Uterus (tissue), 2 donors: ENCODE results near the gene HS3ST4.

Experiments
- CTCF ChIP-seq, 4 experiments: fragments of 200-600 bp in 2 of 4; fragments of 450-650 bp in 2 of 4; sonication (generic) in 2 of 4; IDR thresholded peaks; one replicate each; pipeline ENCODE4 v1.5.1; 2016 to 2019; ENCODE audit warnings: antibody characterized with exemption in 4 of 4, mild to moderate bottlenecking in 2 of 4, moderate library complexity in 1 of 4
- POLR2A ChIP-seq, 2 donors: fragments of 450-650 bp; IDR thresholded peaks; one replicate each; pipeline ENCODE4 v1.6.1; 2016; ENCODE audit warnings: antibody characterized with exemption in 2 of 2, mild to moderate bottlenecking in 1 of 2, moderate library complexity in 1 of 2

GRCh38 chr16:26139884-26140283 is 448.1 kb downstream of the HS3ST4 start:
- TF ChIP-seq CTCF (IDR thresholded peaks at IDR 0.05) (no peak), POLR2A (IDR thresholded peaks at IDR 0.05) (no peak)
